WTC11 (cell line): Measurements from ENCODE around the gene GPC2. TPM values are rescaled to one million over a fixed set of nuclear protein-coding genes. Genes with fewer than 3 reads are reported as not detected.

ENCODE experiments used
- ATAC-seq: fragments of 200-7000 bp; cut with Tn5 transposase; 2 replicates; pipeline ENCODE4 v1.10.0; 2021; ENCODE audit warnings: mild to moderate bottlenecking, moderate library complexity
- CTCF ChIA-PET: fragments of 300-600 bp; sonication (Branson Sonifier 250); formaldehyde crosslinking; loops from one replicate; lab custom pipeline; 2021; ENCODE audit warnings: antibody characterized with exemption; lab: Charles Lee
- POLR2A ChIA-PET: fragments of 350-600 bp; sonication (Branson Sonifier 250); formaldehyde crosslinking; loops from one replicate; lab custom pipeline; 2021; ENCODE audit warnings: antibody characterized with exemption; lab: Charles Lee
- DNase-seq: peaks from one replicate; pipeline ENCODE4 v3.0.0; 2021; ENCODE audit warnings: low spot score
- H3K27ac Mint-ChIP-seq: 2 replicates; pipeline ENCODE4 v1.8.0; 2021; ENCODE audit warnings: mixed read lengths
- H3K27me3 Mint-ChIP-seq: 2 replicates; pipeline ENCODE4 v1.8.0; 2021; ENCODE audit warnings: low read depth, mild to moderate bottlenecking, moderate library complexity, mixed read lengths
- H3K36me3 Mint-ChIP-seq: 2 replicates; pipeline ENCODE4 v1.8.0; 2021; ENCODE audit warnings: mixed read lengths
- H3K4me1 Mint-ChIP-seq: 2 replicates; pipeline ENCODE4 v1.8.0; 2022; ENCODE audit warnings: mixed read lengths
- H3K4me3 Mint-ChIP-seq: 2 replicates; pipeline ENCODE4 v1.8.0; 2021; ENCODE audit warnings: mild to moderate bottlenecking, moderate library complexity, mixed read lengths
- H3K9me3 Mint-ChIP-seq: 2 replicates; pipeline ENCODE4 v1.8.0; 2021; ENCODE audit warnings: mixed read lengths
- AFF4 ChIP-seq: sonication (generic); formaldehyde crosslinking; IDR thresholded peaks from 2 replicates; pipeline ENCODE4 v1.8.1; 2023; ENCODE audit warnings: mild to moderate bottlenecking, missing genetic modification reagents, borderline replicate concordance
- ATF6 ChIP-seq: sonication (generic); formaldehyde crosslinking; IDR thresholded peaks from 2 replicates; pipeline ENCODE4 v1.8.1; 2023; ENCODE audit warnings: mild to moderate bottlenecking, missing genetic modification reagents
- CBFB ChIP-seq: sonication (generic); formaldehyde crosslinking; IDR thresholded peaks from 2 replicates; pipeline ENCODE4 v1.8.1; 2022; ENCODE audit warnings: mild to moderate bottlenecking, low read depth, missing genetic modification reagents
- E2F4 ChIP-seq: sonication (generic); formaldehyde crosslinking; IDR thresholded peaks from 2 replicates; pipeline ENCODE4 v1.8.1; 2022; ENCODE audit warnings: low read depth, mild to moderate bottlenecking, moderate library complexity, missing genetic modification reagents, borderline replicate concordance
- E2F5 ChIP-seq: sonication (generic); formaldehyde crosslinking; IDR thresholded peaks from 2 replicates; pipeline ENCODE4 v1.8.1; 2022; ENCODE audit warnings: mild to moderate bottlenecking, moderate library complexity, missing genetic modification reagents
- ESRRA ChIP-seq: sonication (generic); formaldehyde crosslinking; IDR thresholded peaks from 2 replicates; pipeline ENCODE4 v1.8.1; 2022; ENCODE audit warnings: mild to moderate bottlenecking, missing genetic modification reagents, borderline replicate concordance
- HMGA2 ChIP-seq: fragments of 250-450 bp; sonication (Bioruptor Pico); IDR thresholded peaks from 2 replicates; pipeline ENCODE4 v1.4.0; 2021; ENCODE audit warnings: mild to moderate bottlenecking, moderate library complexity
- IRF2 ChIP-seq: sonication (generic); formaldehyde crosslinking; IDR thresholded peaks from 2 replicates; pipeline ENCODE4 v1.8.0; 2022; ENCODE audit warnings: low read depth, missing genetic modification reagents, borderline replicate concordance
- JAZF1 ChIP-seq: fragments of 250-450 bp; sonication (Bioruptor Pico); IDR thresholded peaks from 2 replicates; pipeline ENCODE4 v1.9.0; 2021; ENCODE audit warnings: moderate library complexity, mild to moderate bottlenecking, inconsistent platforms
- KAT7 ChIP-seq: sonication (generic); formaldehyde crosslinking; IDR thresholded peaks from 2 replicates; pipeline ENCODE4 v1.8.1; 2023; ENCODE audit warnings: missing genetic modification reagents, mild to moderate bottlenecking, borderline replicate concordance
- NR3C1 ChIP-seq: sonication (generic); formaldehyde crosslinking; conservative IDR thresholded peaks from 2 replicates; pipeline ENCODE4 v1.8.1; 2023; ENCODE audit warnings: low read depth, mild to moderate bottlenecking, missing genetic modification reagents
- STAT6 ChIP-seq: sonication (generic); formaldehyde crosslinking; conservative IDR thresholded peaks from 2 replicates; pipeline ENCODE4 v1.8.1; 2023; ENCODE audit warnings: mild to moderate bottlenecking, low read depth, missing genetic modification reagents, moderate library complexity
- TCF7 ChIP-seq: sonication (generic); formaldehyde crosslinking; IDR thresholded peaks from 2 replicates; pipeline ENCODE4 v1.8.0; 2022; ENCODE audit warnings: mild to moderate bottlenecking, low read depth, missing genetic modification reagents, moderate library complexity
- ZNF219 ChIP-seq: sonication (generic); formaldehyde crosslinking; IDR thresholded peaks from 2 replicates; pipeline ENCODE4 v1.8.0; 2023; ENCODE audit warnings: missing genetic modification reagents, mild to moderate bottlenecking, borderline replicate concordance
- ZNF263 ChIP-seq: sonication (generic); formaldehyde crosslinking; IDR thresholded peaks from 2 replicates; pipeline ENCODE4 v1.8.1; 2022; ENCODE audit warnings: low read depth, mild to moderate bottlenecking, moderate library complexity, missing genetic modification reagents
- ZNF281 ChIP-seq: sonication (generic); formaldehyde crosslinking; IDR thresholded peaks from 2 replicates; pipeline ENCODE4 v1.8.0; 2023; ENCODE audit warnings: mild to moderate bottlenecking, missing genetic modification reagents
- ZNF512 ChIP-seq: sonication (generic); formaldehyde crosslinking; IDR thresholded peaks from 2 replicates; pipeline ENCODE4 v1.8.1; 2022; ENCODE audit warnings: missing genetic modification reagents, borderline replicate concordance
- total RNA-seq: library from RNA; stranded (reverse); gene quantifications from 3 replicates; pipeline ENCODE4 v1.2.3, GENCODE V29; 2021

GPC2 gene
- total RNA-seq, 1 experiment from 2014 or later = 52.1 TPM

GRCh38 chr7:100122568-100122967 is 54.6 kb downstream of the GPC2 start:
- TF ChIP-seq ZNF281 (CRISPR knock-in tag) (no peak), JAZF1 (CRISPR knock-in tag) (no peak), AFF4 (CRISPR knock-in tag) (no peak), IRF2 (CRISPR knock-in tag) (no peak), NR3C1 (no peak), ZNF263 (CRISPR knock-in tag) (no peak), ESRRA (CRISPR knock-in tag) (no peak), ZNF219 (CRISPR knock-in tag) (no peak), HMGA2 (CRISPR knock-in tag) (no peak), STAT6 (no peak), CBFB (CRISPR knock-in tag) (no peak), E2F4 (CRISPR knock-in tag) (no peak), TCF7 (CRISPR knock-in tag) (no peak), KAT7 (CRISPR knock-in tag) (no peak), ZNF512 (CRISPR knock-in tag) (no peak), ATF6 (CRISPR knock-in tag) (no peak), E2F5 (no peak)
- POLR2A ChIA-PET = no interaction called here
- peaks cover 2% of the 10 kb centered on the region; the same call in 1 of the 2 replicates for H3K36me3 Mint-ChIP-seq
- H3K4me3 Mint-ChIP-seq = no peak overlapping the region
- CTCF ChIA-PET = interaction anchor here (1.5 kb wide), 1 partner anchor 8 kb away, joined by 9 read pairs; no protein-coding TSS in a partner anchor
- H3K9me3 Mint-ChIP-seq = no peaks in the 10 kb centered on the region
- H3K27me3 Mint-ChIP-seq = no peaks in the 10 kb centered on the region
- DNase-seq = no peak
- no peak overlapping the region for H3K27ac Mint-ChIP-seq
- ATAC-seq = no peak
- peaks cover 22% of the 10 kb centered on the region for H3K4me1 Mint-ChIP-seq
